NCI-H524 (cell line): ENCODE results near the gene HOXD12.

Experiments
- DNase-seq, 2 experiments: peaks; one replicate each; lab custom pipeline; 2025; lab: John Stamatoyannopoulos, UW

Gene HOXD12, protein sequence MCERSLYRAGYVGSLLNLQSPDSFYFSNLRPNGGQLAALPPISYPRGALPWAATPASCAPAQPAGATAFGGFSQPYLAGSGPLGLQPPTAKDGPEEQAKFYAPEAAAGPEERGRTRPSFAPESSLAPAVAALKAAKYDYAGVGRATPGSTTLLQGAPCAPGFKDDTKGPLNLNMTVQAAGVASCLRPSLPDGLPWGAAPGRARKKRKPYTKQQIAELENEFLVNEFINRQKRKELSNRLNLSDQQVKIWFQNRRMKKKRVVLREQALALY

DNA sequence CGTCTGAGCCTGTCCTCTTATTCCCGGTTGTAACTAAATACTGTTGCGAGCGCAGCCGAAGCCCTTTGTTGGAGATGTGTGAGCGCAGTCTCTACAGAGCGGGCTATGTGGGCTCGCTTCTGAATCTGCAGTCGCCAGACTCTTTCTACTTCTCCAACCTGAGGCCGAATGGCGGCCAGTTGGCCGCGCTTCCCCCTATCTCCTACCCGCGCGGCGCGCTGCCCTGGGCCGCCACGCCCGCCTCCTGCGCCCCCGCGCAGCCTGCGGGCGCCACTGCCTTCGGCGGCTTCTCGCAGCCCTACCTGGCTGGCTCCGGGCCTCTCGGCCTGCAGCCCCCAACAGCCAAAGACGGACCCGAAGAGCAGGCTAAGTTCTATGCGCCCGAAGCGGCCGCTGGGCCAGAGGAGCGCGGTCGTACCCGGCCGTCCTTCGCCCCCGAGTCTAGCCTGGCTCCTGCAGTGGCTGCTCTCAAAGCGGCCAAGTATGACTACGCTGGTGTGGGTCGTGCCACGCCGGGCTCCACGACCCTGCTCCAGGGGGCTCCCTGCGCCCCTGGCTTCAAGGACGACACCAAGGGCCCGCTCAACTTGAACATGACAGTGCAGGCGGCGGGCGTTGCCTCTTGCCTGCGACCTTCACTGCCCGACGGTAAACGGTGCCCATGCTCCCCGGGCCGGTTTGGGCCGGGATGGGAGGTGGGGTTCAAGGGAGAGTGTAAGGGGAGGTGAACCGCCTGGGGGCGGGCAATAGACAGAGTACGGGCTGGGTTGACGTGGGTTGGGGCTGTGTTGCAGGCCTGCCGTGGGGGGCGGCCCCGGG is at the start of gene HOXD12:
Gene HOXD12, plus strand, starts transcription at position 68 of the 819 bp plus-strand sequence. Its CDS starts 7 bp downstream, at position 75.
- no peak for DNase-seq

GRCh38 chr2:176056406-176056805 is 43.2 kb upstream of the HOXD12 start:
- DNase-seq, result peak in 1 of 2 experiments; percentile 64

- DNase-seq, result peak; percentile 84 to 93
Observed at GRCh38 chr2:176063958-176064357, 35.6 kb upstream of the HOXD12 start.

DNA sequence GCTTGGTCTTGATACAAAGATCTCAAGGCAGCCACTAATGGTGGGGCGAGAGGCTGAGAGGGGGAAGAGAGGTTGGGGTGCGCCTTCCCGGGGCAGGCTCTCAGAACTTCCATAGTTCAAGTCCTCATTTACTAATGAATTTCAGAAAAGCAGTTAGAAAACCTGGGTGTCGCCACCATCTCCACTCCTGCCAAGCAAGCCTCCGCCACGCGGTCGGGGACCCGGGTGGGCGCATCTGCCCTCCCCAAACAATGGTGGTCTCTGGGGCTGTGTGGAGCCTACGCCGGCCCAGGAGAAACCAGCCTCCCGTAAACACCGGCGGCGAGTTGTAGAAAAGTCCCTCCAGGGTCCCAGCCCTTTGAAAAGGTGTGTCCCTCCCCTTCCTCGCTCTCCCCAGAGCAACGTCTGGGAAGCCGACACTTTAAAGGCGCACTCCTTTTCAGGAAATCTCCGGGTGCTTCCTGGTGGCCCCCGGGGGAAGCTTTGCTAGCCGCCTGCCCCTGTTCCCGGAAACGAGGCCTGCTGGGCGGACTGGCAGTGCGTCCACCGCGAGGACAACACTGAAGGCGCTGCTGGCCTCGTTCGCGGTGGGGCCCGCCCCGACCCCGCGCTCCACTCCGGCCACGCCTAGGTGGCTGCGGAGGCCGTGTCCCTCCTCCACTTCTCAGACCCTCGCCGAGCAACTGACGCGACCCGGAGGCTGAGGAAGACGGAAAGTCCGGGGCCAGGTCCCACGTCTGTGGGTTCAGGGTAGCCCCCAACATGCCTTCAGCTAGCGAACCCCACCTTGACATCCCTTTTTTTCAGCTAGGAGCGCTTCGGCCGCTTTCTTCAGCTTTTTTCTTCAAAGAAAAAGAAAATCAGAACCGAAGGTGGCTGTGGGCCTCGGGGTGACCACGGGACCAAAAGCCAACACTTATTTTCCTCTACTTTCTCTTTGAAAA is 32.7 kb upstream of the HOXD12 start:
- no peak for DNase-seq

GRCh38 chr2:176067589-176068418 is 31.8 kb upstream of the HOXD12 start:
- no peak for DNase-seq

DNA sequence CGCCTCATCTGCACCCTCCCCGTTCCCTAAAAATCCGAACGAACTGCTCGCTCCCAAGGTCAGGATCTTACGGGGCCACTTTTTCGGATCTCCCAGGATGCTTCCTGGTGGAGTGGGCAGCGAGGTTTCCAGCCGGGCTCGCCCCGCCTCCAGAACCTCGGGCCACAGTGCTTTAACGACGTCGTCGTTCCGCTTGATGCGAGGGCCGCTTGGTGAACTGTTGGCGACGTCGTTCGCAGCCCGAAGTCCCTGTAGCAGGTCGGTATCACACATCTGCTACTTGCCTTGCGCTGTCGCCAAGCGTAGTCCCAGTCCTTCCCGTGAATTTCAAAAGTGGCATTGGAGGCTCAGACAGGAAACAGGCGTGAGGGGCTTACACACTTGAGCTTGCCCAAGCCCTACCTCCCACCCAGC is 31.2 kb upstream of the HOXD12 start:
- DNase-seq, result no peak

- DNase-seq, result no peak
Observed at GRCh38 chr2:176071330-176072291, 28.0 kb upstream of the HOXD12 start.

- no peak for DNase-seq
Observed at GRCh38 chr2:176072292-176072669, 27.3 kb upstream of the HOXD12 start.

DNA sequence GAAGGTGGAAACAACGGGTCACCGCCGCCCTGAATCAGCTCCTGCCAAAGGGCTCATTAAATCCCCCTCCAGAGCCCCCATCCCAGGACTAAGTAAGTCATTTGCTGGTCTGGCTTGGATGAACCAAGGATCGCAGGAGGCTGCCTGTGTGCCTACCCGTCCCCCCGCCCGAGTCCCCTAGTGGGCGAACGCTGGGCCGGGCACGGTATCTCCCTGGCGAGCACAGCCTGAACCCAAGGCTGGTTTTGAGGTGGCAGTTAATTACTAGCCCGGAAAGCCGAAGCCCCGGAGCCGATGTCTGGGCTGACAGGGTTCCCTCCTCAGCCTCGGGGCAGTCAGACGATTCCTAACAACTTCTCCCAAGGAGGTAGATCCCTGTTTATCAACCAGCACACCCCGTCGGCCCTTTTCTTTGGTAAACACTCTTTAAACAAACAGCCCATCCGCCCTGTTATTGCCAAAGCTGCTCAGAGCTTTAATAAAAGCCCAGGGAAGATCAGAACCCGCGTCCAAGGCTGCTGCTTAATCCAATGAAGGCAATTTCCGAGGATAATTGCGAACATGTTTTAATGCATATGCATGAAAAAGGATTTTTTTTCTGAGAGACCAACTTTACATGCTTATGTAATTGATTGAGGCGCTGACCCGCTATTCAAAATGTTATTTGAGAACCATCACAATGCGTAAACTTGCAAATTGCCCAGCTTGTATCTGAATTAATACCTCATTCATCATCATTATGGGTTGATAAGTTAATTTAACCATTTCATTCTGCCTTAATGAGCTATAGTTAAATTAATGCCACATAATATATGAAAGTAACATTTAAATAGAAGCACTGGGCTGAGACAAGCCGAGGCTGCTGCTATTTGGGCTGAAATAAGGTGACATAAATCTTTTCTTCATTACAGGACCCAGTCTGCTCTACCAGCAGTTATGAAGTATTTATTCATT is 26.4 kb upstream of the HOXD12 start:
- DNase-seq, result peak in 1 of 2 experiments; percentile 24

GRCh38 chr2:176074919-176075425 is 24.6 kb upstream of the HOXD12 start:
- DNase-seq, result no peak

GRCh38 chr2:176075481-176075880 is 24.1 kb upstream of the HOXD12 start:
- DNase-seq, result peak; percentile 62 to 86

DNA sequence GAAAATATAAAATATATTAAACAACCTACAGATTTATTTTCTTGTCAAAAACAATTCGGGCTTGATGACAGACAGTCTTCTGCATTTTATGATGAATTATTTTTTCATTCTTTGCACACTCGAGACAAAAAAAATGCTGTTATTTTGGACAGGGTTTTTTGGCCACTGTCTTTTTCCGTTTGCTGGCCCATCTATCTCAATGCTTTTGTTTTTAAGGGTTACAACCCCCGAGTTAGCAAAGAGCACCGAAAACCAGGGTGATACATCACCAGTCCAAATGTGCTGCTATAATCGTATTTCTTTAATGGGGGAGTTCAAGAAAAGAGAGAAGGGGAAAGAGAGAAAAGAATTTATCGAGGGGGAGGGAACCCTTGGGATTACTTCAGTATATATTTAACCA is 23.5 kb upstream of the HOXD12 start:
- DNase-seq, result no peak

- DNase-seq, result no peak
Observed at GRCh38 chr2:176076796-176077195, 22.8 kb upstream of the HOXD12 start.

GRCh38 chr2:176078541-176079284 is 20.9 kb upstream of the HOXD12 start:
- DNase-seq, result peak in 1 of 2 experiments; percentile 57

DNA sequence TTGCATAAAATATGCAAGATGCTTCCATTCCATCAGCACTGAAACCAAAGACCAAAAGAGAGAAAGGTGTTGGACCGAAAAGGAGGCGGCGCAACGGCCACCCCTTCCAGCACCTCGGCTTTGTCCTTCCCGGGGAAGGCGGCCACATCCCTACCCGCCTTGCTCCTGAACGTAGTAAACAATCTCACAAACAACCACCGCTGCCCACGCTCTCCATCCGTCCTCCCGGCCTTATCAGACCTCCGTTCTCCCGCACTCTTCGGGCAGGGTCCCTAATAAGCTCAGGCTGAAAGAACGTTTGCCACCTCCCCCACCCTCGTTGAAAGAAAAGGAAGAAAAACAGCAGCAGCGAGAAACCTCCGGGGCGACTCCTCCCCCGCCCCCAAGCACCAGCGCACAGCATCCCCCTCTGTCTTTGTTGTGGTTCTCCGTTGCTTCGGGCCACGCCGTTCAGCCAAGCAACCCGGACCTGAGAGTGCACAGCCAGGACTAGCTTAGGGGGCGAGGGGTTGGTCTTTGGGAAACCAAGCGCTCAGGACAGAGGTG is 20.2 kb upstream of the HOXD12 start:
- DNase-seq, result peak; percentile 70 to 76

DNA sequence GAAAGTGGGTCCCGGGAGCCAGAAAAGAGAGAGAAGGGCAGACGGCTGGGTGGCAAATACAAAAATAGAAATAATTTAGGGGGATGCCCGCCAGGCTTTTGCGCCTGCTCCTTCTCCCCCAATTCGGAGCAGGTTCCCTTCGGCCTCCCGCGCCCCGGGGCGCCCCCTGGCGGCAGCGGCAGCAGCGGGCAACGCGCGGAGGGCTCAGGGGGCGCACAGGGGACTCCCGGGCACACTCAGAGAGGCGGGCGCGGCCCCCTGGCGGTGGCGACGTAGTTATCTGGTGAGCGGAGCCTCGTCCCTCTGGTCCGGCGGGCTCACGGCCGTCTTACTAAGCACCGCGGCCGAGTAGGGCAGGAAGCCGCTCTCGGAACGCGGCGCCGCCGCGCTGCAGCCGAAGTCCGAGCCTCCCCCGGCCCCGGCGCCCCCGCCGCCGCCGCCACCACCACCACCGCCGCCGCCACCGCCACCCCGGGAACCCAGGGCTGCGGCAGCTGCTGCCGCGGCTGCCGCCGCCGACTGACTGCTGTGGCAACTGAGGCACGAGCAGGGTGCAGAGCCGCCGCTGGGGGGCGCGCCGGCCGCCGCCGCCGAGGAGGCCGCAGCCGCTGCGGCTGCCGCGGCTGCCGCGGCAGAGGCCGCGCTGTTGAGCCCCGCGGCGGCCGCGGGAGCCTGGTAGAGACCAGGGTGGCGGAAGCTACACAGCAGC is 19.6 kb upstream of the HOXD12 start:
- DNase-seq, result peak; percentile 76 to 87
